Upper lobe of right lung (tissue), 1 donor: ENCODE results near the gene VRK1. TPM values are rescaled to one million over a fixed set of nuclear protein-coding genes. Genes with fewer than 3 reads are reported as not detected.

ENCODE experiments used
- ATAC-seq: fragments of 200-7000 bp; cut with Tn5 transposase; one replicate; pipeline ENCODE4 v1.9.1; 2020; ENCODE audit warnings: mild to moderate bottlenecking, moderate library complexity
- DNase-seq: peaks from one replicate; pipeline ENCODE4 v3.0.0-alpha.2; 2020
- H3K27ac ChIP-seq: fragments of 200-600 bp; one replicate; pipeline ENCODE4 v1.8.0; 2022
- H3K27me3 ChIP-seq: fragments of 200-600 bp; one replicate; pipeline ENCODE4 v1.8.0; 2022; ENCODE audit warnings: mild to moderate bottlenecking
- H3K36me3 ChIP-seq: fragments of 200-600 bp; one replicate; pipeline ENCODE4 v1.8.0; 2022
- H3K4me1 ChIP-seq: fragments of 200-600 bp; one replicate; pipeline ENCODE4 v1.8.0; 2022
- H3K4me3 ChIP-seq: fragments of 200-600 bp; one replicate; pipeline ENCODE4 v1.8.0; 2022; ENCODE audit warnings: mild to moderate bottlenecking
- H3K9me3 ChIP-seq: fragments of 200-600 bp; one replicate; pipeline ENCODE4 v1.8.0; 2022
- CTCF ChIP-seq: fragments of 200-600 bp; IDR thresholded peaks from one replicate; pipeline ENCODE4 v1.8.0; 2022; ENCODE audit warnings: antibody characterized with exemption
- intact Hi-C: fragments of 100-400 bp; cut with DNase I; formaldehyde crosslinking; loops from one replicate; pipeline ENCODE4 v1.11.0; 2022
- total RNA-seq: library from RNA; stranded (reverse); fragmentation: NEBNext Ultra II Directional; extraction: Animal tissue kit (Norgen Biotek cat#: 25700); gene quantifications from one replicate; pipeline ENCODE4 v1.2.1, GENCODE V29; 2021
- donor health status: DM: no; HTN: yes; CAD: no; lungs with severe emphysema.

VRK1 gene
- total RNA-seq, 1 donor from 2014 or later, result 10.2 TPM

- Histone ChIP-seq H3K27ac (no peak overlapping the region), H3K36me3 (no peaks in the 10 kb centered on the region), H3K27me3 (no peaks in the 10 kb centered on the region), H3K4me1 (peaks cover 3% of the 10 kb centered on the region), H3K4me3 (no peak overlapping the region), H3K9me3 (no peaks in the 10 kb centered on the region)
- no peak for ATAC-seq
- TF ChIP-seq CTCF, result no peak
- intact Hi-C loops, result no loop called here
- no peak for DNase-seq
Observed at GRCh38 chr14:96792003-96792402, 5.2 kb upstream of the VRK1 start.

- Histone ChIP-seq H3K27ac (no peak overlapping the region), H3K27me3 (no peaks in the 10 kb centered on the region), H3K4me1 (peaks cover 3% of the 10 kb centered on the region), H3K9me3 (no peaks in the 10 kb centered on the region), H3K36me3 (no peaks in the 10 kb centered on the region), H3K4me3 (no peak overlapping the region)
- no peak for DNase-seq
- TF ChIP-seq CTCF, result no peak
- intact Hi-C loops, result no loop called here
- no peak for ATAC-seq
Observed at GRCh38 chr14:96792591-96792990, 4.6 kb upstream of the VRK1 start.

- intact Hi-C loops, result no loop called here
- Histone ChIP-seq H3K27me3 (no peaks in the 10 kb centered on the region), H3K4me1 (peaks cover 10% of the 10 kb centered on the region), H3K36me3 (no peaks in the 10 kb centered on the region), H3K9me3 (no peaks in the 10 kb centered on the region), H3K4me3 (no peak overlapping the region), H3K27ac (no peak overlapping the region)
- no peak for TF ChIP-seq CTCF
- ATAC-seq, result no peak
- no peak for DNase-seq
Observed at GRCh38 chr14:96793547-96793946, 3.6 kb upstream of the VRK1 start.

GRCh38 chr14:96795109-96795828, 1.9 kb upstream of the VRK1 start:
- H3K4me3 ChIP-seq, result no peak overlapping the region
- ATAC-seq, result no peak
- H3K36me3 ChIP-seq, result no peaks in the 10 kb centered on the region
- intact Hi-C loops, result no loop called here
- H3K4me1 ChIP-seq, result peaks cover 10% of the 10 kb centered on the region
- H3K27ac ChIP-seq, result no peak overlapping the region
- DNase-seq, result no peak
- no peaks in the 10 kb centered on the region for H3K9me3 ChIP-seq
- no peak for TF ChIP-seq CTCF
- no peaks in the 10 kb centered on the region for H3K27me3 ChIP-seq

DNA sequence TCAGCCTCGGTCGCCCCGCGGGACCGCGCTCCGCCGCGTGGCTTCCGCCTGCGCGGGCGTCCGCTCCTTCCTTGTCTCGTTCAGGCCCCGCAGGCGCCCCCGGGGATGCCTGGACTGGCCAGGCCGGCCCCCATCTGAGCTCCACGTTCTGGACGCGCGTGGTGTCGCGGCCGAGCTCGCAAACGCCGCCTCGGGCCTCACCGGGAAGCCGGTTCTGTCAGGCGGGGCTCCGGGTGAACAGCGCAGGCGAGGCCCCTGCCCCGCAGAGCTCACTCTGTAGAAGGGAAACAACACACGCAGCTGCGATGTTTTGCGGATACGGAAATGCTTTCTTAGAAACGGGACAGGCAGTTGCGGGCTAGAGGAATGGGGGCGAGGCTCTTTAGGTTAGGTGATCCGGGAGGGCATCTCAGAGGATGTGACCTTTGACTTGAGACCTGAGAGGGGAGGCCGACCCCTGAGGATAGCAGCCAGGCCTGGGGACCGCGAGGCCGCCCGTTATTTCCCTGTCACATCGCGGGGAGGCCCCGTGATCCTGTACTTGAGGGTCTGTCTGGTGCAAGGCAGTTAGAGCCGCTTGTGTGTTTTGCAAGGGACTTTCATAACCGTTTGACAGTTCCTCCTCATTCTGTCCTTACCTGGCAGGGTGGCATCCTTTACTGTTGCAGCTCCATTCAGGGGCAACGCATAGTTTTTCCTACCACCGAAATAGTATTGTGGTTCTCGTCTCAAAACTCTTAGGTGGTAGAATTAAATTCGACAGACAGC, 584 bp downstream of the VRK1 start:
- intact Hi-C loops, result no loop called here
- TF ChIP-seq CTCF, result no peak
- Histone ChIP-seq H3K4me1 (peaks cover 10% of the 10 kb centered on the region), H3K9me3 (no peaks in the 10 kb centered on the region), H3K4me3 (peak overlapping the region; percentile 78), H3K27me3 (no peaks in the 10 kb centered on the region), H3K27ac (peak overlapping the region; percentile 26), H3K36me3 (no peaks in the 10 kb centered on the region)
- ATAC-seq, result peak; percentile 1
- no peak for DNase-seq
